ENCODE measurements around the gene RSPO4.

DNA sequence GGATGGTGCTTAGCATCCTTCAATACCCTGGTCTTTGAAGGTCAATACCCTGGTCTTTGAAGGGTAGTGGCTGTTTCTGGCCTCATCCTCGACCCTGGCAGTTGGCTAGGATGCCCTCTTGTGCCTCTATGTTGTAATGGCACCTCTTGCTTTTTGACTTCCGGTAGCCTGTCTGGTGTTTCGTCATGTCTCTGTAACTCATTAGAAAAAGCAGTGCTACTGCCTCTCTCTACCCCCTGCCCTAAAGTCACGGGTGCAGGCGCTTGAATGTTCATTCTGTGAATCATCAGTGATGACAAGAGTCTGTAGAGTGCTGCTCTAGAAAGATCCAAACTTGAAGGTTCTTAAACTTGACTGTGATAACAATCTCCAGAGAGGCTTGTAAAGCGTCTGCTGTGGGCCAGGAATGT lies 28.3 kb downstream of the RSPO4 start:
- TF ChIP-seq, protein P1, sequence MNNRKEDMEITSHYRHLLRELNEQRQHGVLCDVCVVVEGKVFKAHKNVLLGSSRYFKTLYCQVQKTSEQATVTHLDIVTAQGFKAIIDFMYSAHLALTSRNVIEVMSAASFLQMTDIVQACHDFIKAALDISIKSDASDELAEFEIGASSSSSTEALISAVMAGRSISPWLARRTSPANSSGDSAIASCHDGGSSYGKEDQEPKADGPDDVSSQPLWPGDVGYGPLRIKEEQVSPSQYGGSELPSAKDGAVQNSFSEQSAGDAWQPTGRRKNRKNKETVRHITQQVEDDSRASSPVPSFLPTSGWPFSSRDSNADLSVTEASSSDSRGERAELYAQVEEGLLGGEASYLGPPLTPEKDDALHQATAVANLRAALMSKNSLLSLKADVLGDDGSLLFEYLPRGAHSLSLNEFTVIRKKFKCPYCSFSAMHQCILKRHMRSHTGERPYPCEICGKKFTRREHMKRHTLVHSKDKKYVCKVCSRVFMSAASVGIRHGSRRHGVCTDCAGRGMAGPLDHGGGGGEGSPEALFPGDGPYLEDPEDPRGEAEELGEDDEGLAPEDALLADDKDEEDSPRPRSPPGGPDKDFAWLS (CRISPR knock-in tag; IDR thresholded peaks at IDR 0.05; ENCODE audit: borderline replicate concordance) = no peak
- TF ChIP-seq, protein P2, sequence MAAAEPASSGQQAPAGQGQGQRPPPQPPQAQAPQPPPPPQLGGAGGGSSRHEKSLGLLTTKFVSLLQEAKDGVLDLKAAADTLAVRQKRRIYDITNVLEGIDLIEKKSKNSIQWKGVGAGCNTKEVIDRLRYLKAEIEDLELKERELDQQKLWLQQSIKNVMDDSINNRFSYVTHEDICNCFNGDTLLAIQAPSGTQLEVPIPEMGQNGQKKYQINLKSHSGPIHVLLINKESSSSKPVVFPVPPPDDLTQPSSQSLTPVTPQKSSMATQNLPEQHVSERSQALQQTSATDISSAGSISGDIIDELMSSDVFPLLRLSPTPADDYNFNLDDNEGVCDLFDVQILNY (CRISPR knock-in tag; conservative IDR thresholded peaks at IDR 0.05) = no peak
- TF ChIP-seq ARNTL (CRISPR knock-in tag; IDR thresholded peaks at IDR 0.05) = no peak
- TF ChIP-seq AGO1 (IDR thresholded peaks at IDR 0.05; ENCODE audit: low read depth, low read length, poor library complexity, severe bottlenecking) = no peak
